NCI-H226 (cell line): ENCODE results near the gene RBM20.

Experiments
- DNase-seq: peaks from one replicate; pipeline ENCODE4 v3.0.0-alpha.2; 2015

Gene RBM20

DNA sequence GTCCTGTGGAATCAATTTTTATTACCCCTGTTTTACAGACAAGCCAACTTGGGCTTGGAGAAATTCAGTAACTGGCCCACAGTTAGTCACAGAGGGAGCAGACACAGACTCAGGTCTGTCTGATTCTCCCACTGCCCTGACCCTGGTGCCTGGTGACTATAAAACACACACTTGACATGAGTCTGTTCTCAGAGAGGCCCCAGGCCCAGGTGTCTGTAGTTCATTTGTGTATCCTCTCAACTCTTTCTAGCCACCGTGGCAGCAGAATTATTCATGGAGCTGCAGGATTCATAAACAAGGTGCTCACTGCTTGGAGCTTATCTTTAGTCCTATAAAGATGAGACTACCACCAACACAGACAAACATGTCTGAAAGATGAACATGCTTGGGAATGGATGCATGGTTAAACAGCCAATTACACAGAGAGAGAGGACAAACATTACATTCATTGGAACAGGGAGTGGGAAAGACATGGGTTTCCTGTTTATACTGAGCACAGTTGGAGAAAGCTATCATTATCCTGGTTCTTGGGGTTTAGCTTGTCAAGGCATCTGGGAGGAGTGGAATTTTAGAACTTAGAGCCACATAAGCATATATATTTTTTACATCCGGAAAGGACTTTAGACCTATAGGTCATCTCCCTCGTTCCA, 148.5 kb downstream of the RBM20 start:
- no peak for DNase-seq

DNA sequence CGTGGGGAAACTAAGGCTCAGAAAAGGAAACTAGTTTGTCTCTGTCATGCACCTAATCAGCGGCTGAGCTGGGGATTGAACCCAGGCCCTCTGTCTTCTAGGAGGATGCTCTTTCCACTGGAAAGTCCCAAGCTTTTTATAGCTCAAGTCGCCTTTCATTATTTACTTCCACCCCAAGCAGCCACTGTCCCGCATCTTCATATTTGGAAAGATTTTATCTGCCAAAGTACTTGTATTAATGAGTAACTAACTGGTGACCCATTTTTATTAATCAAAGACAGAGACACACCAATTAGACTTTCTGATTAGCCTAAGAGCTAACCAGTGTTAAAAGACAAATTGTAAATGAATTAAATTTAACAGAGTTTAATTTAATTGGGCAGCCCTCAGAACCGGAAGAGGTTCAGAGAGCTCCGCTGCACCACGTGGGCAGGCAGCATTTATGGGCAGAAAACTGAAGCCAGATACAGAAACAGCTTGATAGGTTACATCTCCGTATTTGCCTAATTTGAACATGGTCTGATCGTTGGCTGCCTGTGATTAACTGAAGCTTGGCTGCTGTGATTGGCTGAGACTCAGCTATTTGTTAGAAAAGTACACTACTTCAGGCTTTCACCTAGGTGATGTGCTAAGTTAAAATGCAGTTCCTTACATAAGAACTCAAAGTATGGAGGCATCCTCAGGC, 149.1 kb downstream of the RBM20 start:
- no peak for DNase-seq

DNA sequence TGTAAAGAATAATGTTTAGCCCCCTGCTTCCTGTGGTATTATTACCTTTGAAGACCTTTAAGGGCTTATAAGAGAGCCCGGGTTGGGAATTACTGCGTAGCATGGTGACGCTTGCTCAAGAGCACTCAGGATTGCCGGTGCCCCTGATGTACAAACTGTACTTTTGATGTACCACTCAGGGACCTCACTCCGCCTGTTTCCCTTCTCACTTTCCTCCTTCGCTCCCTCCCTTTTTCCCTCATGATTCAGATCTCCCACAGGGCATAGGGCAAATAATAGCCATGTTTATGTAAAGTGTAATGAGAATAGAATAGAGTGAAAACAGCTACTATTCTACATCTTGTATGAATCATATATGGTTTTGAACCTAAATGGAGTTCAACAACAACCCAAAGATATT, 149.8 kb downstream of the RBM20 start:
- no peak for DNase-seq

DNA sequence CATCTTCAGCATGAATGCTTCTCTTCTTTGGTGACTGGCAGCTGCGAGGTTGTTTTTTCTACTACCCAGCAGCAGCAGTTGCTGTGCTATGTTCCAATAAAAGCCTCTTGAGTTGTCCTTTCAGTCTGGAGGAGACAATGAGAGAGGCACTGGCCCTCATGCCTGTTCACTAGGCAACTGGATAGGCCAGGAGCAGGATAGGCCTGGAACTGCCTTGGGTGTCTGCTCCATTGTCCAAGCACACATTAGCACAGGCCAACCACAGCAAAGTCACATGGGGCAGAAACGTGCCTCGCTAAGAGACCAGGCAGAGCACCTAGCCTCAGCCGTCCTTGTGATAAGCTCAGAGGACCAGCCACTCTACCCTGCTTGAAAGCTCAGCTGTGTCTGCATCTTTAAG, 150.7 kb downstream of the RBM20 start:
- no peak for DNase-seq

DNA sequence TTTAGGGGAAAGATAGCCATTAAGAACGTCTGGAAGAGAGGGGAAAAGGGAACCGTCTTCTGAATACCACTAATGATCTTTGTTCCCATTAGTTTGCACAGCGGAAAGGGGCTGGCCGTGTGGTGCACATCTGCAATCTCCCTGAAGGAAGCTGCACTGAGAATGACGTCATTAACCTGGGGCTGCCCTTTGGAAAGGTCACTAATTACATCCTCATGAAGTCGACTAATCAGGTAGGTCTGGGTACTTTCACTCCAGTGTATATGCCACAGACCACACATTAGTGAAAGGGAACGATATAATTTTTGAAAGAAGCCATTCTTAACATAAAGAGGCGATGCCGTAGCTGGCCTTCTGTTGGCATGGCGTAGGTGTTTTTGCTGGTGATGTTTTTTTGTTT, 153.3 kb downstream of the RBM20 start:
- no peak for DNase-seq

DNA sequence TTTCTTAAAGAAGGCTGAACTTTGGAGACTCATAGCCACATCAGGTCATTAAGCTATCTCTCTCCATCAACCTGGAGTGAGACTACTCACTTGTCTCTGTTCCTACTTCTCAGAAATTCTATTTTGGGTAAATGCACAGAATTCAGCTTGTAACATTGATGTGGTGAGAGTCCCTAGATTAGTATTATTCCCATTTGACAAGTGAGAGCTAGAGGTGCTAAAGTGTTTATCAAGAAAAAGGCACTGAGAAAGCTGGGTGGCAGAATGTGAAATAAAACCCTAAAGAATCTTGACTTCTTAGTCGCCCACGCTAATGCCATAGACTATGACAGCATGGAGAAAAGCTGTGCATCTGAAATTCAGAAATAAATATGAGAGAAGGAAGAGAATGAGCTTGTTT, 154.2 kb downstream of the RBM20 start:
- no peak for DNase-seq

DNA sequence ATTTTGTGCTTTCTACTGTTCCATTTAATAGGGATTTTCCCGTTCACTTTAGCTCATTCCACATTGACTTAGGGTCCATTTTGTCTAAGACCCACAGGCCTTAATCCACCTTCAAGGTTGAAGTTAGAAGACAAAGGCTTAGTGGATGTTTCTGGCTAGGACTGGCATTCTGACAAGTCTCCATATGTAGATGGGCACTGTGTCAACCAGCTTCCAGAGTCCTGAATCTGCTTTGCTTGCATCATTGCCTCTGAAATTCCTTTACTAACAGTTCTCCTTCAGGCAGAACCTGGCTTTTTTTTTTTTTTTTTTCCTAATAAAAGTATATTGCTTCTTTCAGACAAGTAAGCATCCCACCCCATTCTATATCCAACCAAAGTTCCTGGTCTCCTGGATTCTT, 158.0 kb downstream of the RBM20 start:
- peak; percentile 42 for DNase-seq

DNA sequence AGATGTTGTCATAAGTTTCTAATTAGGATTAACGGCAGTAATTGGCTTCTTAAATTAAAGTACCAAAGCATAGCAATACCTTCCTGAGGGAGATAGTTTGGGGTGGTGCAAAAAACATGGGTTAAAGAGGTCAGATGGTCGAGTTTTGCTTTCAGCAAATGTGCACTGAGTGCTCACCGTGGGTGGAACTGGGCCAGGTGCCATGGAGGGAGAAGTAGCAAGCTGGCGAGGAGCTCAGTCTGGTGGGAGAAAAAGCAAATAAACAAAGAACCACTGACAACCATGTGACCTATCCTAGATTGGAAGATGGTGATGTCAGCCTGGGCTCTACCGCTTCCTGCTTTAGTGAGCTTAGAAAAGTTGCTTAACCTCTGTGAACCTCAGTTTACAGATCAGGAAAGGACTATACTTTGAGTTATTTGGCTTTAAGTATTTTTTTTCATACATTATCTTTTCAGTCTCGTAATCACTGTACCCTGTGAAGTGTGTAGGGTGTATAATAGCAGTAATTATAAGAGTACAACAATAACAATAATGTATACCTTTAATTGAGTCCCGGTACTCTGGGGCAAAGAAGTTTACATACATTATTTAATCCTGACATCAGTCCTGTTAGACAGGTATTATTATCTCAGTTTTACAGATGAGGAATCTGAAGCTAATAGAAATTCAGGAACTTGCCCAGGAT, 158.6 kb downstream of the RBM20 start:
- peak; percentile 73 for DNase-seq

DNA sequence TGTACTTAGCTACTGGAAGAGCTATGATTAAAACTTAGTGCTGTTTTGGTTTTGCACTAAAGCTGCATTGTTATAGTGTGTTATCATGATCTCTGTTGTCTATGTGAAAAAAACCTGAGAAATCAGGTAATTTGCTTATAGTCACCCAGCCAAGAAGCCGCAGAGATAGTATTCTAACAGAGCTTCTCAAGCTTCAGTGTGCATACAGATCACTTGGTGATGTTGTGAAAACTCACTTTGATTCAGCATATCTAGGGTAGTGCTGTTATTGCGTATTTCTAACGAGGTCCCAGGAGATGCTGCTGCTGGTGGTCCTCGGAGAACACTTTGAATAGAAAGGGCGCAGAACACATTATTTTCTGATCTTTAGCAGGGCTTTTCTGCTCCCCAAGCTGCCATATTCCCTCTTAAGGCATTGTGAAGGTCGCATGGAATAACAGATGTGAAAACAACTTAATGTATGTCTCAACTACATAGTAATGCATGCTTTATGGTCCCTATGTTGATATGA, 159.2 kb downstream of the RBM20 start:
- DNase-seq = no peak

DNA sequence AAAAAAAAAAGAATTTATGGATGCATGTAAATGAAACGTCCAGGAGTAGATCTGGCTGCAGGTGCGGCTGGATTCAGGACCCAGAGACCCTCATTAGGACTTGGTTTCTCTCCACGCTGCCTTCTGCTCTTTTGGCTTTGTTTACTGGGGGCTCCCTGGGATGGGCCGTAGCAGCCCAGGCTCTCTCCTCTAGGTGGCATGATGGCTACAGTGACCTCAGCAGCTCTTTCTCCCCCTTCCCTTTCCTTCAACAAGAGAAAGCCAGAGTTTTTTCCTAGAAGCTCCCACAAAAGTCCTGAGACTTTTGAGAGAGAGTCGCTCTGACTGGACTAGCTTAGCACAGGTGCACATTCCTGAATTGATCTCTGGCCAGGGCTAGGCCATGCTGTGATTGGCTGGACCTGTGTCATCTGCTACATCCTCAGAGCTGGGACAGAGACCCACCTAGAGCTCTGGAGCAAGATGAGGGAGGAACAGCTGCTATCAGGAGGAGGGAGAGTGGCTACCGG, 159.7 kb downstream of the RBM20 start:
- DNase-seq = peak; percentile 3

DNA sequence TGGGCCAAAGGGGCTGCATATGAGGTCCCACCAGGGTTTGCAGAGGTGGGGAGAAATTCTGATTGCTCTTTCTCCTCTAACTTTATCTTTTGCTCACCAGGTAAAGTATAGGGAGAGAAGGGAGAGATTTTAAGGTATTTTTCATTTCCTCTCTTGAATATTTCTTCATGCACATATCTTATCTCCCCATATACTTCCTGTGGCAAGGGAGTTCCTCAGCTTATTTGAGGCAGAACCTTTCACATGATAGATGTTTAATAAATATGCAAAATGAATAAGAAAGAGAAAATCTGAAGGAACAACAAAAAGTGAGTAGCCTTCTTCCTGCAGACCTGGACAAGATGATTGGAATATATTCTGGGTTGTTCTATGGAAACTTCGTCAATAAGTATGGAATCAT, 160.2 kb downstream of the RBM20 start:
- no peak for DNase-seq

DNA sequence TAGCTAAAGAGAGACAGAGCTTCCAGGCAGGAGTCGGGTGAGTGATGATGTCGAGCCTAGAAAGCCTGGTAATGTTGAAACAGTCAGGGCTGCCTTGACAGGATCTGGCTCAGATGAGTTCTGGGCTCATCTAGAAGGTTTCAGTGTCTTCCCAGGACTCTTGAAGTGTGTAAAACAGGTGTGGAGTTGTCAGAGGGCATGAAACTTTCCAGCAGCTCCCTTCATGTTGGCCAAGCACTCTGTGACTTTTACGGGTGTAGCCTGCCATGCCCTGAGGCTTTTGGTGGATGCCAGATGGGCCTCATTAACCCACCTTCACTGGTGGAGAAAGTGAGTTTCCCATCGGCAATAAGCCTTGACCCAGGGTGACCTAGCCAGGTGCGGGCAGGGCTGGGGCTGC, 161.2 kb downstream of the RBM20 start:
- no peak for DNase-seq

DNA sequence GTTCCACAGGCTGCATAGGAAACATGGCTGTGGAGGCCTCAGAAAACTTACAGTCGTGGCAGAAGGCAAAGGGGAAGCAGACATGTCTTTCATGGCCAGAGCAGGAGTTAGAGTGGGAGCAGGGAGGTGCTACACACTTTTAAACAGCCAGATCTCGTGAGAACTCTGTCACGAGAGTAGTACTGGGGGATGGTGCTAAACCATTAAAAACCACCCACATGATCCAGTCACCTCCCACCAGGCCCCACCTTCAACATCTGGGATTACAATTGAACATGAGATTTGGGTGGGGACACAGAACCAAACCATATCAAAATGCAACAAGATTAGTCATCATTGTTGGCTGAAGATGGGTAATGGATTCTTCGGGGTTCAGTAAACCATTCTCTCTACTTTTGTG, 162.2 kb downstream of the RBM20 start:
- no peak for DNase-seq

DNA sequence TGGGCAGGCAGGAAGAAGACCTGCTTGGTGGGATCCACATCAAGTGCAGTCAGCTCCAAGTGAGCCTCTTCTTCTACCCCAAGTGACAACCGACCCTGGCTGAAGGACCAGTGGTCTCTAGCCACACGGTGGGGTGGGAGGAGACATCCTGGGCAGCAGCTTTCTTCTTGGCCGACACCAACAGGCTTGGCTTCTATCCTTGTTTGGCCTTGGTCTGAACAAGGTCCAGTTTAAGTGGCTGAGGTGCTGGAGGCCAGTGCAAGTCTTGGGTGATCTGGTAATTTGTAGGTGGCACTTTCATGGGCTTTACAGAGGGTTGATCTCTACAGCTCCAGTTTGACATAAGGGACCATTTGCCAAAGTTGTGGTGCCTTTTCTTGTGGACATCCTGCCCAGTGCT, 164.0 kb downstream of the RBM20 start:
- DNase-seq = no peak

DNA sequence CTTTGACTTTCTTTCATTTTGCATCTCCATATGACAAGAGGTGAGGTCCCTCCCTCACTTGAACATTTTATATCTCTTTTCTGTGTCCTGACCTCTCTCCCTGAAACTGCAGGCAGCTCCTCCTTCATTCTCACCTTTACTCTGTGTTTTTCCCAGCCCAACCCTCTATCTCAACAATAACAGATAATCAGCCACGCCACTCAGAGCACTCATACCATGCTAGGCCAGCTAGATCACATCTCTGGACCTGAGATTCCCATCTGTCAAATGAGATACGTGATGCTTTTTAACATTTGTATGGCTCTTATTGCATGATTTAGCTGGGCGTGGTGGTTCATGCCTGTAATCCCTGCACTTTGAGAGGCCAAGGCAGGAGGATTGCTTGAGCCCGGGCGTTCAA, 164.5 kb downstream of the RBM20 start:
- no peak for DNase-seq

DNA sequence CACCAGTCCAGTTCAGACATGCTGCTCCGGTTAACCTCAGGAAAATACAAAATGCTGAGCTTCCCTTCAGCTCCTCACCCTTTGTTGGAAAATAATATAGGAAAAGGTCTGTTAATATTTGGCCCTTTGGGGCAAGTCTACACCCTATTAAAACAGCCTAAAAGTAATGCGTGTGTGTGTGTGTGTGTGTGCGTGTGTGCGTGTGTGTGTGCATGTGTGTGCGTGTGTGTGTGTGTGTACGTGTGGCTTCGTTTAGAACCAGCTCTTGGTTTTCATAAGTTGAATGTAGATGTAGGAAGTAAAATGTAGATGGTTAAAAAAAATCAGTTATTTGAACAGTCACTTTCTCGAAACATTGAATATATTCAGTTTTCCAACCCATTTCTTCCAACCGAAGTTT, 166.5 kb downstream of the RBM20 start:
- no peak for DNase-seq

DNA sequence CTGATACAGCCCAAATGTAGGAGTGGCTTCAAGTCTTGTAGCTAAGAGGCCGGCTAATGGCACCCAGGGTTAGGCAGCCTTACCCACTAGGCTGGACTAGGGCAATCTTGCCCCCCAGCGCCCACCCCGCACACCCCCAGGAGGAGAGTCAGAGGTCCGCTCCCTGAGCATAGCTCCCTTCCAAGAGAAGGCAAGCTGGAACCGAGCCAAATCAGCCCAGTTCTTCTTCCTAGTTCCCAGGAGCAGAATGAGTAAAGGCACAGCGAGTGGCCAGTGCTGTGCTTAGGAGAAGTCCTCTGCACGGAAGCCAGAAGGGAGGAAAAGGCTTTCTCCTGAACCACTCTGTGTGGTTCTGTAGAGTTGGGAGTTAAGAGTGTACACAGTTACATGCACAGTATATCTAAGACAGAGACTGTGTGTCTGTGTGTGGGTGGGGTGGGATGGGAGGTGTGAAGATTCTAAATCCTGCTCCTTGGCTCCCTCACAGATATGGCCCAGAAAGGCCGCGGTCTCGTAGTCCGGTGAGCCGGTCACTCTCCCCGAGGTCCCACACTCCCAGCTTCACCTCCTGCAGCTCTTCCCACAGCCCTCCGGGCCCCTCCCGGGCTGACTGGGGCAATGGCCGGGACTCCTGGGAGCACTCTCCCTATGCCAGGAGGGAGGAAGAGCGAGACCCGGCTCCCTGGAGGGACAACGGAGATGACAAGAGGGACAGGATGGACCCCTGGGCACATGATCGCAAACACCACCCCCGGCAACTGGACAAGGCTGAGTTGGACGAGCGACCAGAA, 167.8 kb downstream of the RBM20 start:
- DNase-seq = no peak

DNA sequence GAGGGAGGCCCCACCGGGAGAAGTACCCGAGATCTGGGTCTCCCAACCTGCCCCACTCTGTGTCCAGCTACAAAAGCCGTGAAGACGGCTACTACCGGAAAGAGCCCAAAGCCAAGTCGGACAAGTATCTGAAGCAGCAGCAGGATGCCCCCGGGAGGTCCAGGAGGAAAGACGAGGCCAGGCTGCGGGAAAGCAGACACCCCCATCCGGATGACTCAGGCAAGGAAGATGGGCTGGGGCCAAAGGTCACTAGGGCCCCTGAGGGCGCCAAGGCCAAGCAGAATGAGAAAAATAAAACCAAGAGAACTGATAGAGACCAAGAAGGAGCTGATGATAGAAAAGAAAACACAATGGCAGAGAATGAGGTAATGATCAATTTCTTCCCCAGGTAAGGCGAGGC, 168.4 kb downstream of the RBM20 start:
- no peak for DNase-seq

DNA sequence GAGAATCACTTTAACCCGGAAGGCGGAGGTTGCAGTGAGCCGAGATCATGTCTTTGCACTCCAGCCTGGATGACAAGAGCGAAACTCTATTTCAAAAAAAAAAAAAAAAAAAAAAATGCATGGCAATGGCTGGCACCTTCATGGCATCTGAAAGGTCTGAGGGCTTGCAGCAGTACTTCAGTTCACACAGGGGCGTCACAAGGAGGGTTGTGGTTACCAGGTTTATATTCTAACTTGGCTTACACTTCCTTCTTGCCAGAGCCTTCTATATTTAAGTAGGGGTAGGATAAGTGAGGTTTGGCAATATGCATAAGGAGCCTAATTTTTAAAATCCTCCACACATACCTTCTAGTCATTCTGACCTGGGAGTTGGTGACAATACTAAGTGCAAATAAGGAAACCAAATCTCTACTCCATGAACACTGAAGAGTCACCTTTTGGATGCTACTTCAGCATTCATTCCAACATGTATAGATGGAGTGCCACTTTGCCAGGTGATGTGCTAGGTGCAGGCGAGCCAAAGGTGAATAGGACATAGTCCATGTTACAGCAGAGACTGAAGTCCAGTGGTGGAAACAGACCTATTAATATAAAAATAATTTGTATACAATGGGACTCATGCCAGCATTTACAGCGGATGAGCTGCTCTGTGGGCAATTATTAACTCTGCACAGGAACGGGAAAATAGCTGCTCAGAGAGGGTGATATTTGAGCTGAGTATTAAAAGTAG, 169.8 kb downstream of the RBM20 start:
- no peak for DNase-seq

DNA sequence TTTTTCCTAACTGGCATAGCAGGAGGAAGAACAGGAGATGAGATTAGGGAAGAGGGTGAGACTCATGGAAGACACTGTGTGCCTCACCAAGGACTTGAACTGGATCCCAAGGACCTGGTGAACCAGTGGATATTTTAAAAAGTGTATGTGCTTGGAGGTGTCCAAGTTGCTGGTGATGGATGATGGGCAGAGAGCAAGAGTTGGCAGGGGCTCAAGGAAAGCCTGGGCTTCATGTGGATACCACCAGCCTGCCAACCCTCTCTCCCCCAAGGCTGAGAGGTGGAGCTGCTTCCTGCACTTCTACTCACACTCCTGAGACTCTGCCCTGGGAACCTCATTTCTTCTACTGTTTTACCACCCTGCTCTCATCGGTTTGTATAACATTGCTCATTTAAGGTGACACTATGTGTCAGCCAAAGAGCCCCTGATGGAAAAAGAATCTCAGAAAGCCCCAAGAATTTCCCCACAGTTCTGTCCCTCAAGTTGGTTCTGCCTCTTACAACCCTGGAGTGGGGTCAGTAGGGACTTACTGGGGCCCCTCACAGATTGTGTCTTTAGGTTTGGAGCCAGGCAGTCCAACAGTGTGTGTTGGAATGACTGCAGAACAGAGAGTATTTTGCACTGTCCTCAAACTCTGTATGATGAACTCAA, 171.3 kb downstream of the RBM20 start:
- DNase-seq = no peak

DNA sequence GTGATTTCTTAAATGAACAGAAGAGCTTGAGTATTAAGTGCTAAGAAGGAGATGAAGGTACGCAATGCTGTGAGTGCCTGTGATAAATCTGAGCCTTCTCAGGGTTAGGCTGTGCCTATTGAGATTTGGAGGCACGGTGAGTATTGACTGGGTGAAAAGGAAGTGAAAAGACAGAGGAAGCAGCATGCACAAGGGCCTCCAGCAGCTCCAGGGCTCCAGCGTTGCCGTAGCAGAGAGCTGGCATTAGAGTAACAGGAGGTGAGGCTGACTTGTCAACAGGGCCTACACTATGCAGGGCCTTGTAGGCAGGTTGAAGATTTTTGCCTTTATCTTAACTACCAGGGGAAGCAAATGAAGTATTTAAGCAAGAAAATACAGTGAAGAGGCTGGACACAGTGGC, 173.5 kb downstream of the RBM20 start:
- DNase-seq = no peak
